H1 (cell line): ENCODE data around the gene CCDC127. TPM values are rescaled to one million over a fixed set of nuclear protein-coding genes. Genes with fewer than 3 reads are reported as not detected.

Source experiments
- CTCF ChIA-PET: fragments of 300-600 bp; sonication (Branson Sonifier 250); formaldehyde crosslinking; loops from one replicate; lab custom pipeline; 2021; ENCODE audit not compliant: partially characterized antibody; lab: Charles Lee
- POLR2A ChIA-PET: fragments of 300-600 bp; sonication (Branson Sonifier 250); formaldehyde crosslinking; loops from one replicate; lab custom pipeline; 2021; ENCODE audit warnings: inconsistent platforms; ENCODE audit not compliant: partially characterized antibody; lab: Charles Lee
- DNase-seq, 2 experiments: peaks; one replicate each; pipeline versions ENCODE4 v3.0.0 to v3.0.0-alpha.2; 2010 to 2022; ENCODE audit warnings: low spot score in 2 of 2, low read depth in 1 of 2, mixed read lengths in 1 of 2
- FAIRE-seq: peaks from 2 replicates; lab custom pipeline; 2011; peaks lifted over from hg19 to GRCh38; lab: Jason Lieb, UNC
- H2AFZ ChIP-seq: 2 replicates; pipeline ENCODE4 v1.8.1; 2012; ENCODE audit warnings: low read length, inconsistent platforms
- H2AK5ac ChIP-seq: 2 replicates; pipeline ENCODE4 v1.6.1; 2013; ENCODE audit warnings: low read depth, low read length
- H2BK120ac ChIP-seq: replicated peaks from 2 replicates; pipeline ENCODE3; 2013; ENCODE audit warnings: low read depth, low read length, inconsistent platforms
- H2BK12ac ChIP-seq: 2 replicates; pipeline ENCODE4 v1.6.1; 2013; ENCODE audit warnings: low read depth, low read length
- H2BK15ac ChIP-seq: 2 replicates; pipeline ENCODE4 v1.6.1; 2013; ENCODE audit warnings: low read length
- H2BK20ac ChIP-seq: 2 replicates; pipeline ENCODE4 v1.6.1; 2013; ENCODE audit warnings: low read length
- H2BK5ac ChIP-seq: 2 replicates; pipeline ENCODE4 v1.6.1; 2013; ENCODE audit warnings: low read depth, low read length
- H3K14ac ChIP-seq: 2 replicates; pipeline ENCODE4 v1.6.1; 2013; ENCODE audit warnings: inconsistent platforms; ENCODE audit not compliant: insufficient read length
- H3K18ac ChIP-seq: 2 replicates; pipeline ENCODE4 v1.6.1; 2013; ENCODE audit warnings: low read length; ENCODE audit errors: extremely low read depth
- H3K23ac ChIP-seq: 2 replicates; pipeline ENCODE4 v1.6.1; 2013; ENCODE audit warnings: inconsistent platforms; ENCODE audit not compliant: insufficient read length
- H3K23me2 ChIP-seq: 2 replicates; pipeline ENCODE4 v1.6.1; 2013; ENCODE audit warnings: low read depth, low read length
- H3K27ac ChIP-seq: 2 replicates; pipeline ENCODE4 v1.6.1; 2011; ENCODE audit warnings: low read depth, low read length, inconsistent platforms
- H3K27me3 ChIP-seq, 4 experiments: replicated peaks in 1 of 4; 1 replicate in 1 of 4; 2 replicates in 3 of 4; pipeline versions ENCODE4 v1.6.1 to v1.8.1; 2011 to 2013; ENCODE audit warnings: low read length in 3 of 4, mild to moderate bottlenecking in 3 of 4, inconsistent platforms in 2 of 4, mixed read lengths in 2 of 4, moderate library complexity in 1 of 4; ENCODE audit not compliant: control insufficient read depth in 3 of 4, insufficient read depth in 3 of 4; ENCODE audit errors: extremely low read depth in 1 of 4
- H3K36me3 ChIP-seq, 4 experiments: 2 replicates each; pipeline versions ENCODE4 v1.6.1 to v1.8.1; 2011 to 2013; ENCODE audit warnings: mild to moderate bottlenecking in 4 of 4, low read length in 3 of 4, moderate library complexity in 2 of 4, control low read depth in 1 of 4, inconsistent platforms in 1 of 4; ENCODE audit not compliant: insufficient read depth in 4 of 4, control insufficient read depth in 2 of 4
- H3K4ac ChIP-seq: replicated peaks from 2 replicates; pipeline ENCODE3; 2013; ENCODE audit warnings: low read length, low read depth, mixed read lengths, inconsistent platforms; ENCODE audit not compliant: insufficient read length
- H3K4me1 ChIP-seq, 4 experiments: replicated peaks in 1 of 4; 1 replicate in 1 of 4; 2 replicates in 3 of 4; pipeline versions ENCODE4 v1.6.1 to v1.8.1; 2011 to 2013; ENCODE audit warnings: low read length in 3 of 4, inconsistent platforms in 2 of 4, mixed read lengths in 1 of 4; ENCODE audit not compliant: insufficient read depth in 4 of 4, control insufficient read depth in 3 of 4
- H3K4me2 ChIP-seq, 2 experiments: 2 replicates each; pipeline versions ENCODE4 v1.6.1 to v1.8.1; 2011 to 2013; ENCODE audit warnings: low read depth in 2 of 2, low read length in 2 of 2, control low read depth in 1 of 2, inconsistent platforms in 1 of 2, mild to moderate bottlenecking in 1 of 2; ENCODE audit not compliant: insufficient read depth in 1 of 2
- H3K4me3 ChIP-seq, 4 experiments: fragments of 200-600, 300-600 bp in 1 of 4; sonication (generic), shearing (Covaris generic), sonication (Bioruptor Twin) in 1 of 4; 2 replicates each; pipeline versions ENCODE4 v1.5.1 to v1.8.1; 2011 to 2016; ENCODE audit warnings: low read length in 4 of 4, low read depth in 3 of 4, control low read depth in 2 of 4, inconsistent platforms in 2 of 4, mild to moderate bottlenecking in 2 of 4, mixed read lengths in 1 of 4, moderate library complexity in 1 of 4; ENCODE audit not compliant: insufficient read depth in 2 of 4; ENCODE audit errors: extremely low read depth in 1 of 4
- H3K56ac ChIP-seq: replicated peaks from 2 replicates; pipeline ENCODE3; 2013; ENCODE audit warnings: low read depth, mild to moderate bottlenecking, mixed read lengths, low read length, inconsistent platforms; ENCODE audit not compliant: insufficient read length
- H3K79me1 ChIP-seq: 2 replicates; pipeline ENCODE4 v1.6.1; 2013; ENCODE audit warnings: low read depth, low read length, control low read depth
- H3K79me2 ChIP-seq, 2 experiments: 2 replicates each; pipeline versions ENCODE4 v1.6.1 to v1.8.1; 2012 to 2013; ENCODE audit warnings: low read length in 2 of 2, mild to moderate bottlenecking in 2 of 2, inconsistent platforms in 1 of 2; ENCODE audit not compliant: insufficient read depth in 2 of 2, control insufficient read depth in 1 of 2
- H3K9ac ChIP-seq, 4 experiments: replicated peaks in 1 of 4; 1 replicate in 1 of 4; 2 replicates in 3 of 4; pipeline versions ENCODE4 v1.6.1 to v1.8.1; 2011 to 2013; ENCODE audit warnings: low read depth in 3 of 4, low read length in 3 of 4, control low read depth in 2 of 4, mild to moderate bottlenecking in 2 of 4, moderate library complexity in 2 of 4, inconsistent platforms in 1 of 4; ENCODE audit errors: extremely low read depth in 1 of 4
- H3K9me3 ChIP-seq, 2 experiments: 2 replicates each; pipeline versions ENCODE4 v1.6.1 to v1.8.1; 2012 to 2013; ENCODE audit warnings: mild to moderate bottlenecking in 2 of 2, moderate library complexity in 2 of 2, control low read depth in 1 of 2, inconsistent platforms in 1 of 2, low read depth in 1 of 2, low read length in 1 of 2, mixed read lengths in 1 of 2; ENCODE audit not compliant: insufficient read depth in 2 of 2
- H4K20me1 ChIP-seq, 2 experiments: replicated peaks in 1 of 2; 2 replicates each; pipeline versions ENCODE3 to v1.8.1; 2011 to 2013; ENCODE audit warnings: inconsistent platforms in 2 of 2, low read length in 2 of 2, mild to moderate bottlenecking in 1 of 2; ENCODE audit not compliant: insufficient read depth in 2 of 2, control insufficient read depth in 1 of 2
- H4K5ac ChIP-seq: 2 replicates; pipeline ENCODE4 v1.6.1; 2013; ENCODE audit warnings: low read length, low read depth, mixed read lengths, inconsistent platforms; ENCODE audit not compliant: insufficient read length
- H4K8ac ChIP-seq: 2 replicates; pipeline ENCODE4 v1.8.0; 2013; ENCODE audit warnings: mild to moderate bottlenecking, moderate library complexity, low read length, inconsistent platforms; ENCODE audit not compliant: insufficient read depth; ENCODE audit errors: extremely low read depth
- H4K91ac ChIP-seq: replicated peaks from 2 replicates; pipeline ENCODE3; 2013; ENCODE audit warnings: low read length, mixed read lengths, inconsistent platforms; ENCODE audit not compliant: insufficient read length
- BRCA1 ChIP-seq: IDR thresholded peaks from 2 replicates; pipeline ENCODE4 v1.6.1; 2012; ENCODE audit warnings: low read depth, low read length, improper control_type of control experiment
- KDM5A ChIP-seq: fragments of 200-600 bp; IDR thresholded peaks from 2 replicates; pipeline ENCODE4 v1.7.1; 2012; ENCODE audit warnings: mild to moderate bottlenecking, low read length, inconsistent platforms, mixed read lengths
- SIN3A ChIP-seq, 2 experiments: IDR thresholded peaks in 1 of 2; conservative IDR thresholded peaks in 1 of 2; 2 replicates each; pipeline ENCODE4 v1.6.1; 2011 to 2012; ENCODE audit warnings: low read length in 2 of 2, improper control_type of control experiment in 1 of 2, low read depth in 1 of 2, mild to moderate bottlenecking in 1 of 2
- WGBS, 2 experiments: shearing (Covaris generic) in 1 of 2; methylation state at CpG; one replicate each; pipeline versions ENCODE4 v1.1.6 to v1.1.7; 2013 to 2015; ENCODE audit warnings: low lambda C conversion rate in 2 of 2, mixed read lengths in 2 of 2, inconsistent platforms in 1 of 2, low coverage in 1 of 2, missing lambda C conversion rate in 1 of 2; ENCODE audit not compliant: insufficient replicate concordance in 2 of 2, insufficient coverage in 1 of 2, insufficient read length in 1 of 2; ENCODE audit errors: extremely low coverage in 1 of 2, missing lambda C conversion rate in 1 of 2; 5-methylcytosine and 5-hydroxymethylcytosine counted together
- polyA plus RNA-seq, 7 experiments: library from polyadenylated mRNA; depleted of rRNA in 3 of 7; stranded (reverse) in 5 of 7; unstranded in 2 of 7; fragments of >200 nt in 5 of 7; fragments of 200-250 nt in 2 of 7; gene quantifications; 1 replicate in 5 of 7; 2 replicates in 1 of 7; 4 replicates in 1 of 7; pipeline versions ENCODE4 v1.2.1 to v1.2.3, GENCODE V29; 2011 to 2013; ENCODE audit warnings: missing spikeins in 2 of 7, mixed read lengths in 2 of 7
- total RNA-seq: library from RNA; stranded (reverse); fragmentation: NEBNext Ultra II Directional; extraction: Animal tissue kit (Norgen Biotek cat#: 25700); gene quantifications from 2 replicates; pipeline ENCODE4 v1.2.1, GENCODE V29; 2021
- TF ChIP-seq, protein P1 (sequence below): IDR thresholded peaks from 2 replicates; pipeline ENCODE4 v1.6.1; 2012; ENCODE audit warnings: inconsistent platforms

CCDC127 gene
- total and polyA plus RNA-seq, 2 of the 8 experiments (the other 6 are each of a cell fraction or from before 2014, with no cell fraction given) = 2.9 to 8.0 TPM

DNA sequence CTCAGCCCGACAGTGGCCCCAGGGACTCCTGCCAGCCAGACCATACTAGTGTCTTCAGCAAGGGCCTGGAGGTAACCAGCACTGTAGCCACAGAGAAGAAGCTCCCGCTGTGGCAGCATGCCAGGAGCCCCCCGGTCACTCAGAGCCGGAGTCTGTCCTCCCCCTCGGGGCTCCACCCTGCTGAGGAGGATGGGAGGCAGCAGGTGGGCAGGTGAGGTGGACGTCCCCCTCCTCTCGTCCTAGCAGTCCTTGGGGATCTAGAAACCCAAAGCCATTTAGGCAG lies 54.7 kb downstream of the CCDC127 start:
- no peaks in the 10 kb centered on the region for H3K27me3 ChIP-seq
- H2BK15ac ChIP-seq = no peak overlapping the region
- TF ChIP-seq BRCA1 (no peak), SIN3A (conservative IDR thresholded peaks at IDR 0.05 in 1 of 2, IDR thresholded peaks at IDR 0.05 in 1 of 2; ENCODE audit: low read depth in 1 of 2, low read length in 2 of 2) (no peak), KDM5A (no peak)
- TF ChIP-seq, protein P1, sequence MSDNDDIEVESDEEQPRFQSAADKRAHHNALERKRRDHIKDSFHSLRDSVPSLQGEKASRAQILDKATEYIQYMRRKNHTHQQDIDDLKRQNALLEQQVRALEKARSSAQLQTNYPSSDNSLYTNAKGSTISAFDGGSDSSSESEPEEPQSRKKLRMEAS = no peak
- peaks cover 0 to 4% of the 10 kb centered on the region in 2 experiments; a peak in 1 of 4 replicates for H3K9me3 ChIP-seq
- no peak overlapping the region for H2BK5ac ChIP-seq
- ChIA-PET CTCF (no interaction called here), POLR2A (interaction anchor here (0.9 to 4.5 kb wide), 3 partner anchors 20 to 72 kb away, joined by 3 to 18 read pairs (median 5); partner anchors contain the start of gene PLEKHG4B)
- H4K8ac ChIP-seq = peak overlapping the region; percentile 21; the same call in 1 of the 2 replicates
- no peak overlapping the region for H3K4me3 ChIP-seq
- no peak overlapping the region for H4K91ac ChIP-seq
- H3K36me3 ChIP-seq = peaks cover 2 to 40% (median 11%) of the 10 kb centered on the region in 4 experiments; a peak in 5 of 8 replicates
- WGBS, 2 experiments = 87% methylated on average over 7 of the region's 7 CpGs; no CpG with 5 or more reads in 1 of the 2 experiments
- H3K23me2 ChIP-seq = no peaks in the 10 kb centered on the region
- H2BK20ac ChIP-seq = no peak overlapping the region
- no peak overlapping the region for H2AFZ ChIP-seq
- H3K9ac ChIP-seq = no peak overlapping the region
- H3K4me2 ChIP-seq = no peak overlapping the region
- DNase-seq (no peak), FAIRE-seq (no peak)
- H3K14ac ChIP-seq = no peak overlapping the region
- H3K27ac ChIP-seq = no peak overlapping the region
- no peak overlapping the region for H3K18ac ChIP-seq
- H3K4me1 ChIP-seq = no peaks in the 10 kb centered on the region
- no peak overlapping the region for H2BK12ac ChIP-seq
- no peaks in the 10 kb centered on the region for H3K79me2 ChIP-seq
- no peak overlapping the region for H3K56ac ChIP-seq
- H3K23ac ChIP-seq = no peak overlapping the region
- no peaks in the 10 kb centered on the region for H3K79me1 ChIP-seq
- H4K20me1 ChIP-seq = peaks cover 0 to 2% of the 10 kb centered on the region in 2 experiments
- no peak overlapping the region for H4K5ac ChIP-seq
- H3K4ac ChIP-seq = no peak overlapping the region
- H2BK120ac ChIP-seq = no peak overlapping the region
- H2AK5ac ChIP-seq = no peak overlapping the region
